ENCODE results near the gene MAN1C1. TPM values are rescaled to one million over a fixed set of nuclear protein-coding genes. Genes with fewer than 3 reads are reported as not detected.

The MAN1C1 gene
- total and polyA plus RNA-seq, 2 donors (not counting 1 experiment from before 2014, with no cell fraction given) = 0.31 to 0.89 TPM

DNA sequence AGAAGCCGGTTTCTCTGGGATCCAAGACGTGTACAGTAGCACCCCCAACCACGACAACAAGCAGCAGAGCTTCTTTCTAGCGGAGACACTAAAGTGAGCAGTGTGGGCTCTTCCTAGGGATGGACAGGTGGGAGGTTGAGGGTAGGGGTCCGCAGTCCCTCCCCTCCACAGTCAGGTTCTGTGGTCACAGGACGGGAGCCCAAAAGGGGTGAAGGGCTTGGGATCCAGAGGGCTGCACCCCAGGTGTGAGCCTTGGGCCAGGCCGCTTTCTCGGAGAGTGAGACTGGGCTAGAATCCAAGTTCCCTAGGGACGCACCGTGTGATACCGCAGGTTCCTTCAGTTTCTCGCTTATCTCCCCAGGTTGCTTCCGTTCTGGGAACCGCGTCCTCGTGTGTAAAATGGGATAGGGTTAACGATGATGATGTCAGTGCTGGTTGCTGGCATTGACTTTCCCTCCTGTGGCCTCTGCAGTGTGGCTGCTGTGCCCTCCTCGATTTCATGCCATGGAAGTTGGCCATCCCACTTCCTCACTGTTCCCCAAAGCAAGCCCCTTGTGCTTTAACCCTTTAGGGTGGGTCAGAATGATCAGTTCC lies 166.1 kb downstream of the MAN1C1 start:
- Mint-ChIP-seq H3K9me3 (ENCODE audit: insufficient read depth) (no peaks in the 10 kb centered on the region), H3K4me1 (peaks cover 8% of the 10 kb centered on the region), H3K27ac (no peak overlapping the region), H3K4me3 (no peak overlapping the region), H3K27me3 (peaks cover 11% of the 10 kb centered on the region)
- WGBS (ENCODE audit: insufficient coverage) = 74% methylated on average over 15 of the region's 18 CpGs
- no peaks in the 10 kb centered on the region for H3K36me3 ChIP-seq (replicated peaks in 1 of 2; ENCODE audit: control extremely low read depth in 1 of 2, control insufficient read depth in 1 of 2, extremely low read depth in 1 of 2, insufficient read depth in 2 of 2, low read length in 1 of 2)
- POLR2A ChIA-PET = no interaction called here
- H4K20me1 ChIP-seq (ENCODE audit: control insufficient read depth, insufficient read depth, low read length, poor library complexity, severe bottlenecking) = no peaks in the 10 kb centered on the region
- H2AFZ ChIP-seq (ENCODE audit: insufficient read depth, low read depth, low read length, poor library complexity, severe bottlenecking) = no peak overlapping the region
- H3K4me3 ChIP-seq (ENCODE audit: control extremely low read depth in 1 of 5, extremely low read depth in 1 of 5, insufficient read depth in 1 of 5, low read depth in 2 of 5, low read length in 4 of 5) = no peak overlapping the region
- H3K9me3 ChIP-seq (ENCODE audit: control extremely low read depth in 1 of 3, control insufficient read depth in 2 of 3, insufficient read depth in 1 of 3, low read length in 2 of 3) = no peaks in the 10 kb centered on the region
- H3K27ac ChIP-seq (ENCODE audit: low read length in 2 of 2) = no peak overlapping the region
- H3K4me1 ChIP-seq (ENCODE audit: control insufficient read depth in 2 of 2, insufficient read depth in 2 of 2, low read length in 2 of 2) = peaks cover 0 to 6% of the 10 kb centered on the region in 2 donors
- H3K9ac ChIP-seq (ENCODE audit: low read length) = no peak overlapping the region
- ATAC-seq (ENCODE audit: low read depth) (no peak), DNase-seq (no peak)
- peaks cover 0 to 4% (median 0%) of the 10 kb centered on the region in 4 experiments for H3K27me3 ChIP-seq (replicated peaks in 1 of 4; ENCODE audit: control extremely low read depth in 1 of 4, control insufficient read depth in 3 of 4, insufficient read depth in 4 of 4, low read length in 3 of 4)
- no peak overlapping the region for H3K4me2 ChIP-seq (replicated peaks; ENCODE audit: low read depth, low read length, poor library complexity, severe bottlenecking)
- CTCF ChIA-PET = no interaction called here
- no peak for TF ChIP-seq EZH2 (IDR thresholded peaks at IDR 0.05; ENCODE audit: borderline replicate concordance, insufficient read depth, low read depth, low read length, poor library complexity, severe bottlenecking)
- TF ChIP-seq, protein P1, sequence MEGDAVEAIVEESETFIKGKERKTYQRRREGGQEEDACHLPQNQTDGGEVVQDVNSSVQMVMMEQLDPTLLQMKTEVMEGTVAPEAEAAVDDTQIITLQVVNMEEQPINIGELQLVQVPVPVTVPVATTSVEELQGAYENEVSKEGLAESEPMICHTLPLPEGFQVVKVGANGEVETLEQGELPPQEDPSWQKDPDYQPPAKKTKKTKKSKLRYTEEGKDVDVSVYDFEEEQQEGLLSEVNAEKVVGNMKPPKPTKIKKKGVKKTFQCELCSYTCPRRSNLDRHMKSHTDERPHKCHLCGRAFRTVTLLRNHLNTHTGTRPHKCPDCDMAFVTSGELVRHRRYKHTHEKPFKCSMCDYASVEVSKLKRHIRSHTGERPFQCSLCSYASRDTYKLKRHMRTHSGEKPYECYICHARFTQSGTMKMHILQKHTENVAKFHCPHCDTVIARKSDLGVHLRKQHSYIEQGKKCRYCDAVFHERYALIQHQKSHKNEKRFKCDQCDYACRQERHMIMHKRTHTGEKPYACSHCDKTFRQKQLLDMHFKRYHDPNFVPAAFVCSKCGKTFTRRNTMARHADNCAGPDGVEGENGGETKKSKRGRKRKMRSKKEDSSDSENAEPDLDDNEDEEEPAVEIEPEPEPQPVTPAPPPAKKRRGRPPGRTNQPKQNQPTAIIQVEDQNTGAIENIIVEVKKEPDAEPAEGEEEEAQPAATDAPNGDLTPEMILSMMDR (IDR thresholded peaks at IDR 0.05) = no peak
- H3K79me2 ChIP-seq (ENCODE audit: control insufficient read depth, insufficient read depth, low read length) = no peaks in the 10 kb centered on the region
- intact Hi-C loops (cut with micrococcal nuclease) = no loop called here

DNA sequence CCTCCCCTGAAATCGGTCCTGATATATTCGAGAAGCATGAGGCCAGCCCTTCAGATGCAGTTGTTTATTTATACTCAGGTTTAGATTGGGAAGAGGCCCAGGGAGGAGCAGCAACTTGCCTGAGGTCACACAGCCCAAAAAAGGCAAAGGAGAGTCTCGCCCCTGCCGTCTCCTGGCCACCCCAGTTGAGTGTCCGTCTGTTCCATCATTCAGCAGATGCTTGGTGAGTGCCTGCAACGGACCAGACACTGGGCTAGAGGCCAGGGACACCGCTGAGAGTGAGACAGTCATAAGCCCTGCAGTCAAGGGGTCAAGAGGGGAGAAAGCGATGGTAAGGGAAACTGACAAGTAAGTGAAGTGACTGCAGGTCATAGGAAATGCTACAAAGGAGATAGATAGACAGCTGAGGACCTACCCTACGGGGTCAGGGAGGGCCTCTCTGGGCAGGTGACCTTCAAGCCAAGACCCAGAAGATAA lies 168.0 kb downstream of the MAN1C1 start:
- H2AFZ ChIP-seq (ENCODE audit: insufficient read depth, low read depth, low read length, poor library complexity, severe bottlenecking) = no peak overlapping the region
- H3K27me3 ChIP-seq (replicated peaks in 1 of 4; ENCODE audit: control extremely low read depth in 1 of 4, control insufficient read depth in 3 of 4, insufficient read depth in 4 of 4, low read length in 3 of 4) = peaks cover 0 to 4% (median 0%) of the 10 kb centered on the region in 4 experiments
- no peaks in the 10 kb centered on the region for H3K4me1 ChIP-seq (ENCODE audit: control insufficient read depth in 2 of 2, insufficient read depth in 2 of 2, low read length in 2 of 2)
- no peaks in the 10 kb centered on the region for H3K4me1 Mint-ChIP-seq
- H3K9ac ChIP-seq (ENCODE audit: low read length) = no peak overlapping the region
- H3K27ac ChIP-seq (ENCODE audit: low read length in 2 of 2) = no peak overlapping the region
- TF ChIP-seq EZH2 (IDR thresholded peaks at IDR 0.05; ENCODE audit: borderline replicate concordance, insufficient read depth, low read depth, low read length, poor library complexity, severe bottlenecking) = no peak
- TF ChIP-seq, protein P1 (IDR thresholded peaks at IDR 0.05) = no peak
- peaks cover 11% of the 10 kb centered on the region for H3K27me3 Mint-ChIP-seq
- H3K4me2 ChIP-seq (replicated peaks; ENCODE audit: low read depth, low read length, poor library complexity, severe bottlenecking) = no peak overlapping the region
- WGBS (ENCODE audit: insufficient coverage) = 82% methylated on average over 7 of the region's 9 CpGs
- no peaks in the 10 kb centered on the region for H3K36me3 ChIP-seq (replicated peaks in 1 of 2; ENCODE audit: control extremely low read depth in 1 of 2, control insufficient read depth in 1 of 2, extremely low read depth in 1 of 2, insufficient read depth in 2 of 2, low read length in 1 of 2)
- no peaks in the 10 kb centered on the region for H3K9me3 Mint-ChIP-seq (ENCODE audit: insufficient read depth)
- H3K9me3 ChIP-seq (ENCODE audit: control extremely low read depth in 1 of 3, control insufficient read depth in 2 of 3, insufficient read depth in 1 of 3, low read length in 2 of 3) = no peaks in the 10 kb centered on the region
- no peak overlapping the region for H3K27ac Mint-ChIP-seq
- DNase-seq = no peak
- ATAC-seq (ENCODE audit: low read depth) = no peak
- H3K4me3 Mint-ChIP-seq = no peak overlapping the region
- no peak overlapping the region for H3K4me3 ChIP-seq (ENCODE audit: control extremely low read depth in 1 of 5, extremely low read depth in 1 of 5, insufficient read depth in 1 of 5, low read depth in 2 of 5, low read length in 4 of 5)
- intact Hi-C loops (cut with micrococcal nuclease) = no loop called here
- no peaks in the 10 kb centered on the region for H3K79me2 ChIP-seq (ENCODE audit: control insufficient read depth, insufficient read depth, low read length)
- ChIA-PET POLR2A (no interaction called here), CTCF (interaction anchor here (1.1 kb wide), 1 partner anchor 26 kb away, joined by 3 read pairs; no protein-coding TSS in a partner anchor)
- no peaks in the 10 kb centered on the region for H4K20me1 ChIP-seq (ENCODE audit: control insufficient read depth, insufficient read depth, low read length, poor library complexity, severe bottlenecking)
